HG03565 (cell line): Measurements from ENCODE around the gene B4GALT4.
"Not testable (repeated sequence)": the region's sequence is repeated elsewhere in the genome, so short reads cannot be mapped to it uniquely, and the experiment has no call there.

Experiments used
- ATAC-seq: cut with Tn5 transposase; IDR thresholded peaks from one replicate; pipeline ENCODE4 v1.9.1; 2021; ENCODE audit warnings: mild to moderate bottlenecking, moderate library complexity; ENCODE audit not compliant: unreplicated experiment

The B4GALT4 gene

GRCh38 chr3:119205209-119205608, 35.5 kb downstream of the B4GALT4 start:
- ATAC-seq = no peak

- no peak for ATAC-seq
Measured at GRCh38 chr3:119195911-119196310, 44.8 kb downstream of the B4GALT4 start.

- ATAC-seq = no peak
Measured at GRCh38 chr3:119195151-119195476, 45.6 kb downstream of the B4GALT4 start.

- no peak for ATAC-seq
Measured at GRCh38 chr3:119194237-119195150, 46.2 kb downstream of the B4GALT4 start.

GRCh38 chr3:119191800-119192199, 48.9 kb downstream of the B4GALT4 start:
- no peak for ATAC-seq

- no peak for ATAC-seq
Measured at GRCh38 chr3:119187266-119187665, 53.4 kb downstream of the B4GALT4 start.

- no peak for ATAC-seq
Measured at GRCh38 chr3:119184796-119185570, 55.7 kb downstream of the B4GALT4 start.

GRCh38 chr3:119184111-119184510, 56.6 kb downstream of the B4GALT4 start:
- no peak for ATAC-seq

- ATAC-seq = no peak
Measured at GRCh38 chr3:119181765-119182164, 58.9 kb downstream of the B4GALT4 start.

- ATAC-seq = no peak
Measured at GRCh38 chr3:119177321-119177720, 63.4 kb downstream of the B4GALT4 start.

GRCh38 chr3:119176778-119177177, 63.9 kb downstream of the B4GALT4 start:
- ATAC-seq = no peak

GRCh38 chr3:119175872-119176756, 64.6 kb downstream of the B4GALT4 start:
- no peak for ATAC-seq

- ATAC-seq = no peak
Measured at GRCh38 chr3:119173325-119173724, 67.4 kb downstream of the B4GALT4 start, which contains the start of gene UPK1B. Gene UPK1B (plus strand): TSS chr3:119173598. CDS start chr3:119186742, 13,144 bp downstream.

- no peak for ATAC-seq
Measured at GRCh38 chr3:119170821-119171220, 69.9 kb downstream of the B4GALT4 start.

GRCh38 chr3:119164745-119165144, 75.9 kb downstream of the B4GALT4 start:
- not testable (repeated sequence) for ATAC-seq
